ENCODE measurements around the gene HOMER1. TPM values are rescaled to one million over a fixed set of nuclear protein-coding genes. Genes with fewer than 3 reads are reported as not detected.
"Not testable (repeated sequence)": the region's sequence is repeated elsewhere in the genome, so short reads cannot be mapped to it uniquely, and the experiment has no call there.

The HOMER1 gene
- total RNA-seq, 1 experiment from 2014 or later, result 5.7 TPM

DNA sequence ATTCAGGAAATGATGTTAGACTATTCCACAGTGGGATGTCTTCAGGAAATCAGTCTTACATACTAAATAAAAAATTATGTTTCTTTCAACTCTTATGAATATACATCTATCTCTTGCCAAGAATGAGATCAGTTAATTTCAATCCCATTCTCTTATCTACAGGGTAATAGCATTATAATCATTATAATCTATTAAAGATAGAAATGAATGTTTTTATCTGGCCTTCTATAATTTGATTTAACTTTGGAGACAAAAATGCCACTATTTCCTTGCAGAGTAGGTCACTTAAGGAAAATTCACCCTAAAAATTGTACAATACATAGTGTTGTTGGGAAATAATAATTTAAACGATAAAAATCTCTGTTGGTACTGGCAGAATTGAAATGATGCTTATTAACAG lies 96.4 kb downstream of the HOMER1 start:
- no peak for DNase-seq (ENCODE audit: low spot score)

GRCh38 chr5:79416499-79416898 lies 97.4 kb downstream of the HOMER1 start:
- DNase-seq (ENCODE audit: low spot score), result no peak

- DNase-seq (ENCODE audit: low spot score), result no peak
These were observed 100.8 kb downstream of the HOMER1 start for GRCh38 chr5:79413112-79413511.

- no peak for DNase-seq (ENCODE audit: low spot score)
These were observed 105.9 kb downstream of the HOMER1 start for GRCh38 chr5:79408028-79408427.

DNA sequence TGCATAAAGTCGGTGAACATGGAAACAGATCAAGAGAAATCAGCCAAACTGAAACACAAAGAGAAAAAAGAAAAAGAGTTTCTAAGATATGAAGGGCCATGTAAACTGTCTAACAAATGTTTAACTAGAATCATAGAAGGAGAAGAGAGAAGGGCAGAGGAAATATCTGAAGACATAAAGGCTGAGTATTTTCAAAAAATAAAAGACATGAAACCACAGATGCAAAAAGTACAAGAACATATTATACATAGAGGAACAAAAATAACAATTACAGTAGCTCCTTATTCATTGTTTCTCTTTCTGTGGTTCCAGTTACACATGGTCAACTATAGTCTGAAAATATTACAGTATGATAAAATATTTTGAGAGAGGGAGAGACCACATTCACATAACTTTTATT lies 106.3 kb downstream of the HOMER1 start:
- DNase-seq (ENCODE audit: low spot score), result no peak

GRCh38 chr5:79401216-79401615 lies 112.7 kb downstream of the HOMER1 start:
- no peak for DNase-seq (ENCODE audit: low spot score)

DNA sequence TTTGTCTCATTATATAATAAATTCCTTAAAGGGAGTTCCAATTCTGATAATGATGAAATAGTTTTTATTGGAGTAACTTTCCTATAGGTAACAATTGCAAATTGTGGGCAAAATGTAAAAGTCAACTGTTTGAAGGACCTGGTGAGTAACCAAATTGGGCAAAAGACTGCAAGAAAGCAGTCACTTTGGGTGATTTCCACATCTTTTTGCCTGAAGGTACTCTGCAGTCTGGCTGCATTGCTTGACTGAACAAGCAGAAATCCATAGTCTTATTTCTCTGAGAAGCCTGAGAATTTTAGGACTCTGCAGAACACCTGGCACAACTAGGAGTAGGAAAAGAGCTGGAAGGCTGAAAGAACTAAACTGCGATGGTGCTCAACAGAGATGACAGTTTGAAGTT lies 114.9 kb downstream of the HOMER1 start:
- no peak for DNase-seq (ENCODE audit: low spot score)

- no peak for DNase-seq (ENCODE audit: low spot score)
These were observed 116.9 kb downstream of the HOMER1 start for GRCh38 chr5:79397080-79397479.

GRCh38 chr5:79396265-79396664 lies 117.7 kb downstream of the HOMER1 start:
- DNase-seq (ENCODE audit: low spot score), result no peak

GRCh38 chr5:79395296-79395695 lies 118.6 kb downstream of the HOMER1 start:
- no peak for DNase-seq (ENCODE audit: low spot score)

DNA sequence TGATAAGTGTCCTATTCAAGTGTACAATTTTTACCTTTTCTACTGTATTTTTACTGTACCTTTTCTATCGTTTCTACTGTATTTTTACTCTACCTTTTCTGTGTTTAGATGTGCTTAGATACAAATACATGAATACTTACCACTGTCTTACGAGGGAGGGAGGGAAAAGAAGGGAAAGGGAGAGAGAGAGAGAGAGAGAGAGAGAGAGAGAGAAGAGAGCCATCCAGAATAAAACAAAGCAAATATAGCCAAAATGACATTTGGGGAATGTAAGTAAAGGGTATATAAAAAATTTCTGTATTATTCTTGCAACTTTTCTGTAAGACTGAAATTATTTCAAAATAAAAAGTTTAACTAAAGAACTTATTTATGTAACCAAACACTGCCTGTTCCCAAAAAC lies 121.2 kb downstream of the HOMER1 start:
- DNase-seq (ENCODE audit: low spot score), result no peak

- no peak for DNase-seq (ENCODE audit: low spot score)
These were observed 127.3 kb downstream of the HOMER1 start for GRCh38 chr5:79386679-79387078.

DNA sequence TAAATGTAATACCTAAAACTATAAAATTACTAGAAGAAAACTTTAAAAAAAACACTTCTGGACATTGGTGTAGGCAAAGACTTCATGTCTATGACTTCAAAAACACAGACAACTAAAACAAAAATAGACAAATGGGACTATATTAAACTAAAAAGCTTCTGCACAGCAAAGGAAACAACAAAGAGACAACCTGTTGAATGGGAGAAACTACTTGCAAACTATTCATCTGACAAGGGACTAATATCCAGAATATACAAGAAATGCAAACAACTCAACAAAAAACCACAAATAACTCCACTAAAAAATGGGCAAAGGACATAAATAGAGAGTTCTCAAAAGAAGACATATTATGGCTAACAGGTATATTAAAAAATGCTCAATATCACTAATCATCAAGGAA lies 128.8 kb downstream of the HOMER1 start:
- DNase-seq (ENCODE audit: low spot score), result not testable (repeated sequence)

- no peak for DNase-seq (ENCODE audit: low spot score)
These were observed 135.3 kb downstream of the HOMER1 start for GRCh38 chr5:79378510-79379186.

DNA sequence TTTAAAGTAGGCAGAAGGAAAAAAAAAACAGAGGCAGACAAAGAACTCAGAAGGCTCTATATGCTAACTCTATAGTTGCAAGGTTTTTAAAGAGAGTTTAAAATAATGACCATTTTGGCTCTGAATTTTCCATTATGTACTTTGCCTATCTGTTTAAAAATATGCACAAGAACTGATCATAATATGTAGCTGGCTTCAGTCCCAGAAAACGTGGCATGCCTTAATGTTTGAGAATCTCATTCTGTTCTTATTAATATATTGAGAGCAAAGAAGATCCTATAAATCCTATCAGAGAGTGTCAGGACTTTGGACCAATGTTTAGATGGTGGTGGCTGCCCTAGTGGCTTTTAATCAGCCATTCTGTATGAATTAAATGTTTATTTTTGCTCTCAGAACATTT lies 156.5 kb downstream of the HOMER1 start:
- DNase-seq (ENCODE audit: low spot score), result no peak

GRCh38 chr5:79349881-79350280 lies 164.1 kb downstream of the HOMER1 start:
- DNase-seq (ENCODE audit: low spot score), result no peak

GRCh38 chr5:79349047-79349446 lies 164.9 kb downstream of the HOMER1 start:
- no peak for DNase-seq (ENCODE audit: low spot score)

DNA sequence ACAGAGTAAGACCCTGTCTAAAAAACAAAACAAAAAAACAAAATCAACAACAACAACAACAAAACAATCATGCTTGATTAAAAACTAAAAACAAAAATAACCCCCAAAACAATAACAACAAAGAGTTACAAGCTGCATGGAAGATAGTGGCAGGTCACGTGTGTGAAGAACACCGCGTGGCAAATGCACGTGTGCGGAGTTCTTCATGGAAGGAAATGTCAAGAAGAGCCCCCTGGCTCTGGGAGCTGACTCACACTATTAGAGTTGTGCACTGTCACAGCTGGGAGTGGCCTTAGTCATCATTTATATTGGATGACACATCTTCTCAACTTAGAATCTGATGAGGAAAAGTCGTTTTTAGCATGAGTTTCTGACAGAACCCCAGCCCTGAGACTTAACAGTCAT lies 167.5 kb downstream of the HOMER1 start:
- no peak for DNase-seq (ENCODE audit: low spot score)

- DNase-seq (ENCODE audit: low spot score), result no peak
These were observed 179.9 kb downstream of the HOMER1 start for GRCh38 chr5:79333852-79334557.

DNA sequence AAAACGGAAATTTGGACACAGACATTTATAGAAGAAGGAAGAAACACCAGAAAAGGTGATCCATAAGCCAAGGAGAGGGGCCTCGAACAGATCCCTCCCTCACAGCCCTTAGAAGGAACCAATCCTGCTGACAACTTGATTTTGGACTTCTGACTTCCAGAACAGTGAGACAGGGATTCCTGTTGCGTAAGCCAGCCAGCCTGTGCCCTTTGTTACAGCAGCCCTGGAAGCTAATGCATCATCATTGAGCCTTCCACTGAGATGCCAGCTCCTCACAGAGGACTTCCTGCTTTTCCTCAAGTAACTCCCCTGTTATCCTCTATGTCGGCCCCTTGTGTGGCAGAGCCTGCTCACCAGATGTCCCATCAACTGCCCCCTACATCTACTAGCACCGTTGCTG lies 183.9 kb downstream of the HOMER1 start:
- DNase-seq (ENCODE audit: low spot score), result no peak

GRCh38 chr5:79329453-79329852 lies 184.5 kb downstream of the HOMER1 start:
- no peak for DNase-seq (ENCODE audit: low spot score)
